ENCODE measurements around the gene SSH2.

DNA sequence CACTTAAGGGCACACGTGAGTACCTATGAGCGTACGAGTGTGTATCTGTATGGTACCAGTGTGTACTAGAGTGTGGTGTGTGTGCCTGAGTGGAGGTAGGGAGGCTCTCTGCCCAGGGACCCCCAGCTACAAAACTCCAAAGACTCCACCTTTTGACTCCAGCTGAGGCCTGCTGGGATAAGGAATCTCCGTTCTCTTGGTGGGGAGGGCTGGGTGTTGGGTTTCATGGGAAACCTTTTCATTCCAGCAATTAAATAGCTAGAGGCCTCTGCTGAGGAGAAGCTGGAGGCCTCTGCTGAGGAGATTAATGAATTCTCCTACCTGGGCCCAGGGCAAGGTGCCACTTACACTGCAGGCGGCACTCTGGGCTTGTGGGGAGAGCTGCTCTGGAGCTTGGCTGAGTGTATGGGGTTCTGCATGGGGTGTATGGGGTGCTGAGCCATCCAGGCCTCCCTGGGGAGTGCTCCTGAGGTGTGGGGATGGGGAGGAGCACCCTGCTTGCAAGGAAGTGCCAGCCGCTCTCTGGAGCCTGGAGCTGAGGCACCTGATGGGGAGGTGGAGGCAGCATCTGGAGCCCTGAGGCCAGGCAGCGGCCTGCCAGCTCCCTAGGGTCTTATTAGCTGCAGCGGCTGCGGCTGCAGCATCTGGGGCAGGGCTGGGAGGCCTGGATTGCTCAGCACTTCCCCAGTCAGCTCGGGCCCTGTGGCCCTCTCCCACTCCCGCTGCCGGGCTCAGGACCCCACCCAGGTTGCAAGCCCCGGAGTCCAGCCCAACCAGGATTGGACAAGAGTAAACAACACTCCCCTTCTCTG lies 332.5 kb downstream of the SSH2 start:
- TF ChIP-seq, protein P1, sequence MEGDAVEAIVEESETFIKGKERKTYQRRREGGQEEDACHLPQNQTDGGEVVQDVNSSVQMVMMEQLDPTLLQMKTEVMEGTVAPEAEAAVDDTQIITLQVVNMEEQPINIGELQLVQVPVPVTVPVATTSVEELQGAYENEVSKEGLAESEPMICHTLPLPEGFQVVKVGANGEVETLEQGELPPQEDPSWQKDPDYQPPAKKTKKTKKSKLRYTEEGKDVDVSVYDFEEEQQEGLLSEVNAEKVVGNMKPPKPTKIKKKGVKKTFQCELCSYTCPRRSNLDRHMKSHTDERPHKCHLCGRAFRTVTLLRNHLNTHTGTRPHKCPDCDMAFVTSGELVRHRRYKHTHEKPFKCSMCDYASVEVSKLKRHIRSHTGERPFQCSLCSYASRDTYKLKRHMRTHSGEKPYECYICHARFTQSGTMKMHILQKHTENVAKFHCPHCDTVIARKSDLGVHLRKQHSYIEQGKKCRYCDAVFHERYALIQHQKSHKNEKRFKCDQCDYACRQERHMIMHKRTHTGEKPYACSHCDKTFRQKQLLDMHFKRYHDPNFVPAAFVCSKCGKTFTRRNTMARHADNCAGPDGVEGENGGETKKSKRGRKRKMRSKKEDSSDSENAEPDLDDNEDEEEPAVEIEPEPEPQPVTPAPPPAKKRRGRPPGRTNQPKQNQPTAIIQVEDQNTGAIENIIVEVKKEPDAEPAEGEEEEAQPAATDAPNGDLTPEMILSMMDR (conservative IDR thresholded peaks at IDR 0.05; ENCODE audit: low read length), result no peak
- no peak for TF ChIP-seq EZH2phosphoT487 (IDR thresholded peaks at IDR 0.05; ENCODE audit: borderline replicate concordance, low read depth, low read length)

Measured in OCI-LY7 (cell line).